NCI-H82 treated with DMSO at 0.1 percent for 48 hours (cell line): ENCODE data around the gene CLTRN.
A peak's percentile ranks its signal among the peaks of the same experiment; 100 is the strongest.
"Not testable (repeated sequence)": the region's sequence is repeated elsewhere in the genome, so short reads cannot be mapped to it uniquely, and the experiment has no call there.

Experiments used
- DNase-seq: peaks from one replicate; lab custom pipeline; 2025; ENCODE audit not compliant: unreplicated experiment; lab: John Stamatoyannopoulos, UW

Gene CLTRN

GRCh38 chrX:15664487-15665444 lies at the start of gene CLTRN:
CLTRN (minus strand) TSS chrX:15664805; CDS start chrX:15664775, 30 bp downstream.
- DNase-seq, result no peak

DNA sequence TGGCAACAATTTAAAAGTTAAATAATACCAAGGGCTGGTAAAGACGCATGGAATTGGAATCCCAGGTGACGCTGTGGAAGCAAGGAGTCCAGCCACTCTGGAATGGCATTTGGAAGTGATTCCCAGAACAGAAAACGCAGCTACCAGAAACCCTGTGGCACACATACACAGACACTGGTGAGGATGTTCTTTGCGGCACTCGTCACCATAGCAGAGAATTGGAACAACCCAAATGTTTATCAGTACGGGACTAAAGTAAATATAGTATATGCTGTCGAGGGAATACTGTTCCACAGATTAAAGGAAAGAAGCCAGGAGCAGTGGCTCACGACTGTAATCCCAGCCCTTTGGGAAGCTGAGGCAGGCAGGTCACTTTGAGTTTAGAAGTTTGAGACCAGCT lies 39.7 kb upstream of the CLTRN start:
- DNase-seq, result not testable (repeated sequence)

DNA sequence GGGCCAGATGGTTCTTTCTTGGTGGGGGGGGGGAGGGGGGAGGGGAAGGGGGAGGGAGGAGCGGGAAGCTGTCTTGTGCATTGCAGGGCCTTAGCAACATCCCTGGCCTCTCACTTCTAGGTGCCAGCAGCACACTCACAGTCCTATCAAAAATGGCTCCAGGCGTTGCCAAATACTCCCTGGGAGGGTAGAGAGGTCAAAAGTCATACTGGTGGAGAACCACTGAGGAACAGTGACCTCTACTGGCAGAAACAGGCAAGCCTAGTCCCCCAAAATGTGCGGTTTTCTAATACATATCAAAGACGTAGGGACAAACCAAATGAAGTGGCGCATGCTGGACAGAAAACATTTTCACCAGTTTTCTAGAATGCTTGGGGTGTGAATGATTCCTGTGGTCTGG lies 39.2 kb upstream of the CLTRN start:
- DNase-seq, result not testable (repeated sequence)

DNA sequence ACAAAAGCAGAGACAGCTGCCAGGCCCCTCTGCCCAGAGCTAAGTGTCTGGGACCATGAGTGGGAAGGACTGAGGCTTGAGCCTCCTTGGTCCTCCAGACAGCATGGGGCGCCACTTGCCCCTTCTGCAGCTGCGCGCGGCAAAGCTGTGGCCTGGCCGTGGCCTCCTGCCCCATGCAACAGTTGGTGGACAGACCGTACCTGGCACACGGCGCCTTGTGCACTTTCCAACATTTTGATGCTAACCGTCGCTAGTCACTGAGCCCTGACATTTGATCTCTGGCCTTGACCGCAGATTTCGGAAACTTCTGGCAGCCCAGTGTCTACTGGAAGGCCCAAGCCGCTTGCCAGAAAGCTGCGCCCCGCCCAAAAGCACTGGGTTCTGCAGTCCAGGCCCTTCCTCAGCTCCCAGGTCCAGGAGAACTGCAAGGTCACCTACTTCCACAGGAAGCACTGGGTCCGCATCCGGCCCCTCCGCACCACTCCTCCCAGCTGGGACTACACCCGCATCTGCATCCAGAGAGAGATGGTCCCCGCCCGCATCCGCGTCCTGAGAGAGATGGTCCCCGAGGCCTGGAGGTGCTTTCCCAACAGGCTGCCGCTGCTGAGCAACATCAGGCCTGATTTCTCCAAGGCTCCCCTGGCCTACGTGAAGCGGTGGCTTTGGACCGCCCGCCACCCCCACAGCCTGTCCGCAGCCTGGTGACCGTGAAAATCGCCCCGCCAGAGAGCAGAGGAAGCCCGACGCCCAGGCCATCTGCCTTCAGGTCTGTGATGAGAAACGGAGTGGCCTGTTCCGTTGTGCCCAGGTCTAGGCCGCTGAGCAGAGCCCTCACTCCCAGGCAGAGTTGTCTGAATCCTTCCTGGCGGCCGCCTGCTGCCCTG lies 38.1 kb upstream of the CLTRN start:
- no peak for DNase-seq

DNA sequence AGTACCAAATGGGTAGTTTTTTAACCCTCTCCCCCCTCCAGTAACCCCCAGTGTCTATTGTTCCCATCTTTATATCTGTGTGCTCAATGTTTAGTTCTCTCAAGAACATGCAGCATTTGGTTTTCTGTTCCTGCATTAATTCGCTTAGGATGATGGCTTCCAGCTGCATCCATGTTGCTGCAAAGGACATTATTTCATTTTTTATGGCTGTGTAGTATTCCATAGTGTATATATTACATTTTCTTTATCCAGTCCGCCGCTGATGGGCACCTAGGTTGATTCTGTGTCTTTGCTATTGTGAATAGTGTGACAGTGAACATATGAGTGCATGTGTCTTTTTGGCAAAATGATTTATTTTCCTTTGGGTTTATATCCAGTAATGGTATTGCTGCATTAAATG lies 31.9 kb upstream of the CLTRN start:
- no peak for DNase-seq

DNA sequence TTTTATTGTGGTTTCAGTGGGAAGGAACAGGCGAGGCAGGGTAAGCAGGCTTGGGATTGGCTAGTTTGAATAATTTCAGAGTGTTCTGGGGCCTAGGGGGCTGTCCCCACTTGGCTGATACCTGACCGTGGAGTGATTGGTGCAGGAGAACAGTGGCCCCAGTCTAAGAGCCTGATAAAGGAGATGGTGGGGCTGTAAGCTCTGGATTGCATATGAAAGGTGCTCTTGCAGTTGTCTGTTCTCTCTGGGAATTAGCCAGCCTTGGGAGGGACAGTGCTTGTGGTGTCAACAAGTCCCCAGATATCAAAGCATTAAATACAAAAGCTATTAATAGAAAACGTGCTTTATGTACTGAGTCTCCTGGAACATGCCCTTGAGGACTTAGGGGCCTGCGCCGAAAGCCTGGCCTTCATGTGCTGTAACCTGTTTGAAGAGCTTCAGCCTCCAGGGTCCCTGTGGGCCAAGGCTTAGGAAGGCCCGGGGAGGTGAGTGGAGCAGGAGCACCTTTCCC lies 30.4 kb upstream of the CLTRN start:
- DNase-seq, result no peak

GRCh38 chrX:15686818-15687685 lies 22.4 kb upstream of the CLTRN start:
- peak; percentile 28 for DNase-seq

GRCh38 chrX:15683193-15683592 lies 18.6 kb upstream of the CLTRN start:
- no peak for DNase-seq

DNA sequence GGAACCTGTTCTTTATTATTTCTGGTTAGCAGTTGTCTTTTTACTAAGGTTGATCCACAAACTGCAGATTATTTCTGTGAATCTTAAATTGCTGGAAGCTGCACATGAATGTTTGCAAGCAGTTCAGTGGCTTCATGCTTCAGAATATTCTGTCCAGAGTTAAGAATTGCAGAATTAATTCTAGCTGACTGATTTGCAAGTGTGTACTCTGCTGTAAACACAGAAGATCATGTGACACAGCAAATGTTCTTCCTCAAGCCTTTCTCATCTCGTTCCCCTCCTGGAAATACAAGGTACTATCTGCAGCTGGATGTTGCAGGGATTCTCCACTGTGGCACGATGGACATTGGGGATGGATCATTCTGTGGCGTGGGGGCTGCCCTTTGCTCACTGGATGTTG lies 16.8 kb upstream of the CLTRN start:
- no peak for DNase-seq

DNA sequence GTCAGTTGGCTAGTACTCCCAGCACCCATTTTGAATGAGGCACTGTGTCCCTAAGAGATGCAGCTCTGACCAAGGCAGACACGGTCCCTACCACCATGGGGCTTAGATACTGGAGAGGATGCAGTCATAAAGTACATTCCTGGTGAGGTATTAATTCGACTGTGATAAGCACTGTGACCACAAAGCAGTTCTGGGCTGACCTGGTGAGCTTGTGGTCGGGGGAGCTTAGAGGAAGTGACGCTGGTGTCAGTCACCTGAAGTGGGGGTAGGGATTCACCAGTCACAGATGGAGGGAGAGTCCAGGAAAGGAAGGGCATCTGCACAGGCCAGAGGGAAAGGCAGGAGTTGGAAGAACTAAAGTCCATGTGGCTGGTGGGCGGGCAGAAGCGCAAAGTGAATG lies 15.8 kb upstream of the CLTRN start:
- DNase-seq, result no peak

DNA sequence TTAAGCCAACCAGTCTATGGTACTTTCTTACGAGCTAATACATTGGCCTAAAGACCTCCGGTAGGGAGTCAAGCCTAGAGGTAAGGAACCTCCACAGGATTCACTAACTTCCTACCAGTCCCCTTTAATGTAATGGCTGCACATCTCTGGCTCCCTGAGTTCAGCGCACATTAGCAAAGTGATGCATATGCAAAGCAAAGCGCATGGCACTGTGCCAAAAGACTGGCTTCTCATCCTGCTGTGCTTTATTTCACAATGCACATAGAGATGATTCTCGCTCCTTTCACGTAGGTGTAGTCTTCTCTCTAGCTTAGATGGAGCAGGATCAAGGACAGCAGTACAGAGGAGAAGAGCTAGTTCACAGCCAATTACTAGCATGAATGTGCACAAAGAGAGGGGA lies 14.6 kb upstream of the CLTRN start:
- DNase-seq, result no peak

DNA sequence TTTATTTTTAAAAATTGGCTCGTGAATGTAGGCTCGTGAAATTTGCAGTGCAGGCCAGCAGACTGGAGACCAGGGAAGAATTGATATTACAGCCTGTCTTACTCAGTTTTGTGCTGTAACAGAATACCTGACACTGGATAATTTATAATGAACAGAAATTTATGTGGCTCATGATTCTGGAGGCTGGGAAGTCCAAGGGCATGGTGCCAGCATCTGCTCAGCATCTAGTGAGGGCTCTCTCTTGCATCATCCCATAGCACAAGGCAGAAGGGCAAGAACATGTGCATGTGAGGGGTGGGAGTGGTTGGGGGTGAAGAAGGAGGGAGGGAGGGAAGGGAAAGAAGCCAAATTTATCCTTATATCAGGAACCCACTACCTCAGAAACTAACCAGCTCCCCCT lies 13.7 kb upstream of the CLTRN start:
- DNase-seq, result no peak

- no peak for DNase-seq
These were observed 12.3 kb upstream of the CLTRN start for GRCh38 chrX:15676886-15677285.

DNA sequence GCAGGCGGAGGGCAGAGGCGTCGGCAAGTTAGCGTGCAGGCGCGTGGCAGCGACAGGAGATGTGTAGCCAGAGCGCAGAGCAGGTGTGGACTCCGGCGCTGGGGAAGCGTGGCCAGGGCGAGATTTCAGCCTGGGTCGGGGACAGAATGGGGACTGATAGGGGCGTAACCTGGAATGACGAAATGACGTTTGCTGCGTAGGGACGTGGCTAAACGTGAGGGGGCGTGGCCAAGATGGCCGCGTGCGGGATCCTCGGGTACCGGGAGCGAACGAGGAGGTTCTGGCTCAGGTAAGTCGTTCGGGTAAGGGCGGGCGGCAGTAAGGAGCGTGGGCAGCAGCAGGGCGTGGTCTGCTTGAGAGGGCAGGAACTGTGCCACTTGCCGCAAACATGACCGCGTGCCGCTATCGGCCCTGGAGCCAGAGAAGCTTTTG lies 10.9 kb upstream of the CLTRN start:
- peak; percentile 80 for DNase-seq

DNA sequence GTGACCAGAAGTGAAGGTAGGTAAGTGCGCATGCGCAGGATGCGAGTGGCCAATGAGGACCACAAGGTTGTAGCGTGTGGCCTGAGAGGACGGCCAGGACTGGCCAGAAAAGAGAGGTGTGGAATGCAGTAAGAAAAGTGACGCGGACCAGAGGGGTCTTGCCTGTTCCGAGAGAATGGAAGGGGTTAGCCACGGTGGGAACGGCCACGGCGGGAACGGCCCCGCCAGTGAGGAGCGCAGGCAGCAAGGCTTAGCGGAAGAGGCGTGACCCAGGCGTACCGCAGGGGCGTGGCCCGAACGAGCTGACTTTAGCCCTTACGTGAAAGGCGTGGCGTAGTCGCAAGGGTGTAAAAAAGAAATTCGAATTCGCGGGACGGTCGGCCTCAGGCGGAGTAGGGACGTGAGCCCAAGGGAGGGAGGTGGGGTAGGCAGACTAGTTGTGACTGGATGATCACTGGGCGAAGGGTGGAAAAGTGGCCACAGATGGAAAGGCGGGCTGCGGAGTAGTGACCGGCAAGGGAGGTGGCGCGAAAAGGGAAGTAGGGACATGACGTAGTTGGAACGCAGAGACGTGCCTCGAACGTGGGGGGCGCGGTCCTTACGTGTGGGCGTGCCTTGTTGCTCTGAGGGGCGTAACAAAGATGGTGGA lies 10.4 kb upstream of the CLTRN start:
- peak; percentile 86 for DNase-seq

GRCh38 chrX:15674514-15674840 lies 9.9 kb upstream of the CLTRN start:
- DNase-seq, result no peak

DNA sequence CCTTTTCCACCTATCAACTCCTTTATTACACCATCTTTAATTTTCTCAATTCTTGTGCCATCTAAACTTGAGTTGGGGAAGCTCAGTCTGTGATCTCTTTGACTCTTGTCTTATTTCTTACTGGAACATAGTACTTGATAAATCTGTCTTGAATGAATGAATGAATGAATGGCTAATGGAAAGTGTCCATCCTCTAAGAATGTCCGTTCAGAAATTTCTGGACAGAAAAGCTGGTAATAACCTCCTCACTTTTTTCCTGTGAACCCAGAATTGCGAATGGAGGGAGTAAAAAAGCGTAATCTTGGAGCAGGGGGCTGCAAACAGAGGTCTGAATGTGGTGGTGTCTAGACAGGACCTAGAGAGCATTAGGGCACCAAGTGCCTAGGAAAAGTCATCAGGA lies 9.4 kb upstream of the CLTRN start:
- no peak for DNase-seq

DNA sequence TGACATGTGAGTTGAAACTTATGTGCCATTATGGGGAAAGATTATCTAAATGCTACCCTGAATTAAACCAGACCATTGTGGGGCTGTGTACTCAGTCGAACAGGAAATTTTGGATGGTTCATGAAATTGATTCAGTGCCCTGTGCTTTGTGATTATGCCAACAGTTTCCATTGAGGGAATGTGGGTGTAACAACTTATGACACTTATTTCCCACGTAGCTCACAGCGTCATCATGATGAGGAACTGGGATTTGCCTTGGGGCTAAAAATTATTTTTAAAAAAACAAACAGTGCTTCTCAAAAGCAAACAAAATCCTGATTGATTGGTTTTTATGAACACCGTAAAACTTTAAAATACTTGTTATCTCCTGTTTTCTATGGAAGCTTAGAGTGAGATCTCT lies 8.3 kb upstream of the CLTRN start:
- DNase-seq, result no peak

DNA sequence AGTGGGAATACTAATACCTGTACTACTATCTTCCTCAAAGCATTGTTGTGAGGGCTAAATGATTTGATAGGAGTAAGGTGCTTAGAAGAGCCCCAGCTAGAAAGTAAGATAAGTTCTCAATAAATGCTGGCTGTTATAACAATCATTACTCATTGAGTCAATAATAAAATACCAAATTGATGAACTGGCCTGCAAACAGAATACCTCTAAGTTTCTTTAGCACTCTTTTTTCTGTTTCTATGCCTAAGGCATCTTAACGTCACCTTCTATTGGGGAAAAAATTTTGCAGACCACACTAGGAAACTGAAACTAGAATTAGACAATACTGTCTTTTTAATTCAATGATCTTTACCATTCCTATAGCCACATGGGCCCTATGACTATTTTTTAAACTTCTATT lies 1.2 kb downstream of the CLTRN start:
- DNase-seq, result no peak

DNA sequence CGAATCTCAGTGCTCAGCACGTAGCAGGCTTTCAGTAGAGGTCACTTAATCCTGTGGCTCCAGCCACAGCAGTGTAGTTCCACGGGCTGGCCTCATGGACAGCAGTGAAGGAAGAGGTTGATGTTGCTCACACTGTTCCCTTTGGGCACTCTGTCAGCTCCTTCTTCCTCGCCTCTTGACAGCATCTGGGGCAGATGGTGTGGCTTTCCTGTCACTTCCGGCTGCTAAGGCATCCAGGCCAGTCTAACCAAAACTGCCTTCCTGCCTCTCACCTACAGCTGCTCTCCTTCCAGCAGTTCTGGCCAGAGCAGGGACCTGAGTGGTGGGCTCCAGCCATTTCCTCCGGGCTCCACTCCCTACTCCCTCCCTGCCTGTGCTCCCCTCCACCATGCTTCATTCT lies 9.8 kb downstream of the CLTRN start:
- not testable (repeated sequence) for DNase-seq
